Anterior cingulate cortex (tissue), 58 donors: ENCODE results near the gene PRAC1.
"Not testable (repeated sequence)": the region's sequence is repeated elsewhere in the genome, so short reads cannot be mapped to it uniquely, and the experiment has no call there.

Experiments
- DNase-seq, 58 donors: peaks; one replicate each; lab custom pipeline; 2025; lab: John Stamatoyannopoulos, UW

PRAC1 gene

DNA sequence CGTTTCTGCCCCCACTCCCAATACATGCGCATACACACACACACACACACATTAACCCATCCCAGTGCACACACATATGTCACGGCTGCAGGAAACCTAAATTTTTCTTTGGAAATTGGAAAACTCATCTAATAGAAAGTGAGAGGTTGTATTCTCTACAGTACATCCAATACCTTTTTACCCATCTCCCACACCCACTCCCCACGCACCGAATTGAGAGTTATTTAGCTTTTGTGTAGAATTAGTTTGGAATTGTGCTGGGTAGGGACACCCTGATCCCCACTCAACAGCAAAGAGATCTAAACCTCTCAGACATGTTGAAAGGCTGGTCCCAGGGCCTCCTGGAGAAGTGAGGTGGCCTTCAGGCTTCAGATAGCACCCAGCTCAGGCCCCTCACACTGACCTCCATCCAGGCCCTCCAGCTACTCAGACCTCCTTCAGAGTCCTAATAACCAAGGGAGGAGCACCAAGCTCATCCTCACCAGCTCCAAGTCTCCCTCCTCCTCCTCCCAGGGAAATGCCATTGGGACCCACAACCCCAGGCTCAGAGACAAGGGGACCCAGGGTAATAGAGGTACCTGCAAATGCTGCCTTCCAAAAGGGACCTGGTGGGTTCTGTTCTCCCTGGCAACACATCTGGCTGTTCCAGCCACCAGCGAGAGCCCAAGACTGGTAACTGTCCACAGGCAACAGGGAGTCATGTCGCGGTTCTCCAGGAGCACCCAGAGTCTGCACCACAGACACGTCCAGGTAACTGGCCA, 5.3 kb upstream of the PRAC1 start:
- no peak for DNase-seq

DNA sequence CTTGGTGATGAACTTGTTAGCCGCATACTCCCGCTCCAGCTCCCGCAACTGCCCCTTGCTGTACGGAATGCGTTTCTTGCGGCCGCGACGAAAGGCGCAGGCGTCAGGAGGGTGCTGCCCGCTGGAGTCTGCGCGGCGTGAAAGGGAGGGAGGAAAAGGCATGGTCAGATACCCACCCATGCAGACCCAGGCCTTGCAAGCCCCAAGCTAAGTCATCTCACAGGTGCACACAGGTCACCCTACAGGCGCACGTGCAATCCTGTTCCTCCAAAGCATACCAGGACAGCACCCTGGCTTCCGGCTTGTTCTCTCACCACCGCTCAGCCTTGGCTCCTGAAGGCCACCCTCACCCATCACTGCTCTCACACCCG, 4.6 kb upstream of the PRAC1 start:
- DNase-seq = no peak

DNA sequence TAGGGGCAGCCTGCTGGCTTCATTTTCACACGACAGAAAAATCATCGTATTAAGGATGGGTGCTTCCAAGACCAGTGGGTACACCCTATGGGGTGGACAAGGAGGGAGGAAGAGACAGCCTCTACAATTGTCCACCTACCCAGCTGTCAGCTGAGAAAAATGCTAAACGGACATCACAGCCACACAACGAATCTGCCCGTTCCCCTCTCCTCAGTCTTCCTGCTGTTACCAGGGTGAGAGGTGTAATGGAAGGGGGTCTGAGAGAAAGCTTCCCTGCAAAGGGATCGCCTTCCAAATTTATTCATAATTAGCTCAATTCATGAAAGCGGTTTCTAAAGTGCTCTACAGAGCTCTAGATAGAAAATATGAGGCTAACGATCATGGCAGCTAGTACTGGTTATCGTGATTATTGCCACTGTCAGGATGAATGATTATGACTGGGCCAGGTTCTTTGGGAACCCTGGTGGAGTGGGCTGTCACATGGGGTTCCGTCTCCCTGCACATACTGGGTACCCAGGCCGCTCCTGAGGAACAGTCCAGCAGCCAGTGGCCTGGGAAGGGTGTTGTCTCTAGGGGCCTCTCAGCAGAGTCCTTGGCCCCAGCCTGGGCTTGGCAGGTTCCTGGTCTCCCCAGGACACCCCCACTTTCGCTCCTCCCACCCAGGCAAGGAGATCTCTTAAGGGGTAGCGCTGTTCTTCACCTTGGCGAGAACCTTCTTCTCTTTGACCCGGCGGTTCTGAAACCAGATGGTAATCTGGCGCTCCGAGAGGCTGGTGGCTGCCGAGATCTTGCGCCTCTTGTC, 4.0 kb upstream of the PRAC1 start:
- DNase-seq = no peak

DNA sequence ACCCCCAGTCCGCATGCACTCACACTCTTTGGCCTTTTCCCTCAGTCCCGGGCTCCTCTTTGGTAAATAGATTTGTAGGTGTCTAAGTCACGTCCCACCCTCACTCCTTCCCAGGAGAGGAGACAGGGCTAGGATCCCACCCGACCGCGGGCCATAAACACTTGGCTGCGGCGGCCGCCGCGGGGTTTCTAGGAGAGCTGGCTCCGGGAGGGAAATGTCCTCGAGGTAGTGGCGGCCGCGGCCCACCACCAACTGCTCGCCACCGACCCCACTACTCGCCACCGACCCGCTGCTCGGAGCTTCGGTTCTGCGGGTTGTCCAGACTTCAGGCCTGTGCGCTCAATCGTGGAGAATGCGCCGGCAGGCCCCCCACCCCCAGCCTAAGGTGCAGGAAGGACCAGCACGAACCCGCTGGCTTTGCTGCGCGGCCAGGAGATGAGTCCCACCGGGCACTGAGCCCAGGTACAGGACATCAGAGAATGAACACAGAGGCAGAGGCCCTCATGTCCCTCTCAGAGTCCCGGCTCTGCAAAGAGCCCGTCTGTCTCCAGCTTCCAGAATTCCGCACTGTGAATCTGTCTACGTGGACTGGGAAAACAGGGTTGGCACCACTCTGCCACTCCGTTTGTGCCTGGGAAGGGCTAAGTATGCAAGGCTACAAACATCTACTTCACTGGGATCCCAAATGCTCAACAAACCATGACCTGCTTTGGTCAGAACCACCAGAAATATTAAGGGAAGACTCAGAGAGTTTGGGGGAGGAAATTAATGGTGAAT, 3.2 kb upstream of the PRAC1 start:
- no peak for DNase-seq

DNA sequence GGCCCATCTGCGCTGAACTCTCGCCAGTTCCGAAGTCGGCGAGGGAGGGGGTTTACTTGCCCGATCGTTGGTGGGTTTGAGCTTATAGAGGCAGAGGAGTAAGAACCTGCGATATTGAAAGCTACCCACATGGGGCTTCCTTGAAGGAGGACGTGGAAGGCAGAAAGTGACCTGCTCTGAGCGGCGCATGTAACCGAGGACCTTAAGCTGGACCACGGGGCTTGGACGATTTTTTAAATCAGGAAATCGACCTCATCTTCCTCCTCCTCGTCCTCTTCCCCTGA, 2.6 kb upstream of the PRAC1 start:
- DNase-seq = no peak

DNA sequence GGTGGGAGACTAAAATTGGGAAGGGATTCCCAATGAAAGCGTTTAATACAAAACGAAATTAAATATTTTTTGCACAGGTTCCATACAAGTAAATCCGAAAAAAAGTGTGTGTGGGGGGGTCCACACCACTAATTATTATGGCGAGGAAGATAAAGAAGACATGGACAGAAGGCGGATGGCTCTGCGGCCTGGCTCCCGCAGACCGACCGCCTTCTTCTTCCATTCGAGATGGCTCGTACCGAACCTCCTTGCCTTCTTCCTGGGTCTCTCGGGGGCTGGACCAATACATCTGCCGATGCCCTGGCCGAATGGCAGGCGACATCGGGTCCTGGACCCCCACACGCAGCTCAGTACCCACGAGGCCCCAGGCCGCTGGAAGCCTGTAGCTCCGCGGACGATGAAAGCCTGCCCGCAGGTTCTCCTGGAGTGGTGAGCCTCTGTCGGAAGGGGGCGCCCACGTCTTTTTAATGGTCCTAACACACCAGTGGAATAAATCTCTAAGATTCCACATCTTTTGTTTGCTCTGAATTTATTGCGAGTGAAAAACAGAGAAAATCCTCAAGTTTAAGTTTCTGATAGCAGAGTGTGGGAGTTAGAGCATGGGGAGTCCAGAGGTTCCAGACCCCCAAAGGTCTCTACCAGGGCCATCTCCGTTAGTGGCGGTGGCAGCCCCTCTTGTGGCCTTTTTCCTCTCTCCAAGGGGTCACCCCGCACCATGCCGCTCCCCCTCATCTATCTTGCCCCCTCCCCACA, 2.1 kb upstream of the PRAC1 start:
- peak in 46 of 58 donors; percentile 1 to 73 (median 27) for DNase-seq

DNA sequence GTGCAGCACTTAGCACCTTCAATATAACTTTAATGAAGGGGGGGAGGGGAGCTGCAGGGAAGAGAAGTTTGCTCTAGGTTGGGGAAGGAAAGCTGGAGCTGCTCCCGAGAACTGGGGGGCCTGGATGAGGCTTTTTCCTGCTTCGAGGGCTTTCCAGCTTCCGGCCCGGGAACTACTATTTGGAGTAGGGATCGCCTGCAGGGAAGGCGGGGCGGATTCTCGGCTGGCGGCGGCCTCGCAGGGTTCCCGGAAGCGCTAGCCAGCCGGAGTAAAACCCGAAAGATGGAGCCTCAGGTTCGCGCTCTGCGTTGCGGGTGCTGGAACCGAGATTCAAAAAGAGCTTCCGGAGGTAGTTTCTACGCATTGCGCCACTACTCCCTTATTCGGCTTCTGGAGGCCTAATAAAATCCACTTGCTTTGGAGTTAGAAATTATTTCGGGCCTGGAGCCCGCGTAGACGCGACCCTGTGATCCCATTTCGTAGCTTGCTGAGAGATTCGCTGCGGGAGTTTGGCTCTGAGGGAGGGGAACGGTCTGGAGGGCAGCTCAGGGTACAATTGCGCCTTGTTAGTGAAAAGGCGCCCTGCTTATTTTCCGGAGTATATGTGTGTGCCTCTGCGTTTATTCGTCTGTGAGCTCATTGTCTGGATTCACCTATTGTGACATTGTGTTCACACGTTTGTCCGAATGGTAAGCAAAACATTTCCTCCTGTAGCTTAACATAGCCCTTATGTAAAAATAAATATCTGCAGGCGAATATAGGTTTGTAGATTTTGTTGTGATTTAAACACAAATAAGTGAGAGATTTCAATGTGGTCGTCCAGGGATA, 1.3 kb upstream of the PRAC1 start:
- no peak for DNase-seq

DNA sequence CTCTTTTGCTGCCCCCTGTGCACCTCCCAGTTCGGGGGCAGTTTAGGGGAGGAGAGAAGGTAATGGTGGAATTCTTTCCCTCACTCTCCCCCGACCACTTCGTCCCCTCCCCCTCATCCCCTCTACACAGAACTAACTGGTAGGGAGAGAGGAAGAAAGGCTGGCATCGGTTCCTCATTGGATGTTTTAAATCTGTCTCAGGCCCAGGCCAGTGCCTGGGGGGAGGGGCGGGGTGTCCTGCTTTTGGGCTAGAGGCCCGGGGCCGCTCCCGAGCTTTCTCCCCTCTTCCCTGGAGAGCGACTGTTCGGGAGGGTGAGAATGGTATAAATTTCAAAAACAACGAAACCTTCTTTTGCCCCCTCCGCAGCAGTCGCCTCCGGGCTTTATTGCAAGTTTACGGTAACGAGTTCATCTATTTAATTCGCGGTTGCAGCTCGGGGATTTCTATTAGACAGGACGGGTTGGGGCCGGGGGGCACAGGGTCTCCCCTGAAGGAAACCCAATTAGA, 651 bp upstream of the PRAC1 start, which contains the start of gene PRAC2:
PRAC2 (plus strand) TSS at position 271 of the 508 bp plus-strand sequence. CDS start 1,226 bp downstream, outside the sequence.
- DNase-seq = peak in 2 of 58 donors; percentile 2 to 5

DNA sequence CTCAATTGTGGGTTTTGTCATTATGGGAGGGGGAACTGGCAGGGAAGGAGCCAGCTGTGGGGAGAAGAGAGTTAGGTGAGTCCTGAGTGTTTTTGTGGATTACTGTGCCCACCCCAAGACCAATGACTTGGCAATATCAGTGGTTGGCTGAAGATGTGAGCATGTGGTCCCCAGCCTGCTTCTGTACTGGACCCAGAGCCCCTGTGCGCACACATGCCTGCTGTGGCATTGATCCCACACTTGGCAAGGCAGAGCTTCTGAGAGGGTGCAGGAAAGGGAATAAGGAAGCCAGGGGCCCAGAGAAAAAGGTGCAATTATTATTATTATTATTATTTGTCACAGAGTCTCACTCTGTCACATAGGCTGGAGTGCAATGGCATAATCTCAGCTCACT, 1.3 kb downstream of the PRAC1 start:
- no peak for DNase-seq

DNA sequence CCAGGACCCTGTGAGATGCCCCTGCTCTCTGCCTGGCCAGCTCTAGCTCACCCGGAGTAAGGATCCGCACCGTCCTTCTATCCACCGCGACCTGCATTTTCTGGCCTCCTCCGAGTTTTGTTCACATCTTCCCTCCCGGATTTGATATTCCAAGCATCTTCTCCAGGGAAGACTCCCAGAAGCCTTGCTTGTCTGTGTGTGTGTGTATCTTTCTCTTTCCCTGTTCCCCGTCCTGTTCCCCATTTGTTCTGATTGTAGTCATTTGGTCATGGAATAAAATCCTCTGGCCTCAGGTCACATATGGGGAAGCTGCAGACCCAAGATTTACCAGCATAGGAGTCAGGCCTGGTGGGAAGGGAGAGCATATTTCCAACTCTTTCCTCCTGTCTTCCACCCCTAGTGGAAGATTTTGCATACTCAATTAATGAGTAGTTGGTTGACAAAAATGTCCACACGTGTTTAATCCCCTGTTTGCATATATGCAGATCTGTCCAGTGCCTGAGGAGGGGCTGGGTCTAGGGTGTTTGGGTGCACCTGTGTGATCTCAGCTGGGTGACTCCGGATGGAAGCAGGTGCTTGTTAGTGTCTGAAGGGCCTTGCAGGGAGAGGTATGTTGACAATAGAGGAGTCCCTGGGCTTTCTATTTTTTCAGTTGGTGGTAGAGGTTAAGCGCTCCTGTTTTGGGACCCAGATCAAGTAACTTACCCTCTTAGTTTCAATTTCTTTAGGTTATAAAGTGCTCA, 1.9 kb downstream of the PRAC1 start:
- no peak for DNase-seq

DNA sequence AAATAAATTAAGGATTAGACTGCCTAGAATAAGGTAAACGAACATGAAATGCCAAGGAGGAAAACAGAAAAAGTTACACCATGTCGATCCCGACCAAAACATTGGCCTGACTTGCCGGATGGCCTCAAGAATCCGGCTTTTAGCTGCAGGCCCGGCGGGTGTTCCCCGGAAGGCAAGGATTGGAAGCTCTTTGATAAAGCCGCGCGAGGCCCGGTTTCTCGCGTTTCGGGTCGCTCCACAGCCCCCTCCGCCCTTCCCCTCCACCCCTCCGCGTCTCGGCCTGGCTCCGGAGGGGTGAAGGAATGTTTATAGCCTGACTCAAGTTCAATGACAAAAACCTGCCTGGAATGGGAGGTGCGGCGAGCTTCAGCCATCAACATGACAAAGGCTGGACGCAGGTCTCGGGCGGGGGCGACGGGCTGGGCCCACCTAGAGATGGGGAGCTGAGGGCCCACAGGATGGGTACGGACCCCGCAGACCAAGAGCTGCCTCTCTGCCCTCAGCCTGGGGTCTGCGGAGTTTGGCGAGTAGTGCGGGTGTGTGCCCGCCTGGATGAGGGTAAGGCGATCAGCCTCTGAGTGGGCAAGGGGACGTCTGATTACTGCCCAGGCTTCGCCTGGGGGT, 2.6 kb downstream of the PRAC1 start:
- DNase-seq = no peak

DNA sequence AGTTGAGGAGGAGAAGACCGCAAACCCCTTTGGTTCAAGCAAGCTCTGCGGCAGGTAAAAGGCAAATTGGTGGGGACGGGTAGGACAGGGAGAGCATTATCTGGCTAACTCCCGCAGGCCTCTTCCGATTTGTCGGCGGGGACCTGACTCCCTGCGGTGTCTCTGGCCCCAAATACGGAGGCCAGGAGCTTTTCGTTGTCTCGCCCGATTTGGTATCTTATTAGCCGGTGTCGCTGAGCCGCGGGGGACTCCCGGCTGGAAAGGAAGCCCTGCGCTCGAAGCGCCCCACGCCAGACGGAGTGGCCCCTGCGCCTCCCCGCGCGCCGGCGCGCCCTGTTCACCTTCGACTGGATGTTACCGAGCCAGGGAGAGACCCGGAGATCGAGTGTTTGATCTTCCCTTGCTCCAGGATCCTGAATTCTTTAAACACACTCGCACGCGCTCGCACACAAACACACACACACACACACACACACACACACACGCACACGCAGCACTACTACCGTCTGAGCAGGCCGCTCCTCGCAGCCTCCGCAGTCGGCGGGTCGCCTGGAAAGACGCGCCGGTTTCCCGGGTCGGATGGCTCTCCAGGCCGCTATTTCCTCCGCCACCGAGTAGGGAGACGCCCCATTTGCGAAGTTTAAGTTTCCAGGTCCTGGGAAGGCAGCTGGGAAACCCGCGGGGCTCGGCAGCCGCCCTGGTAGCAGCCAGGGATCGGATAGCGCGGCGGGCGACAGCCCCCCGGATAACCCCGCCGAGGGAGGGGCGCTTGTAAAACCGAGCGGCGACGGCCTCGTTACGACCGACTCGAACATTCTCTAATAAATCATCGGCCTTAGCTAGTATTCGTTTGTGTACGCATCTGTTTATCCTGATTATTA, 3.3 kb downstream of the PRAC1 start:
- no peak for DNase-seq

DNA sequence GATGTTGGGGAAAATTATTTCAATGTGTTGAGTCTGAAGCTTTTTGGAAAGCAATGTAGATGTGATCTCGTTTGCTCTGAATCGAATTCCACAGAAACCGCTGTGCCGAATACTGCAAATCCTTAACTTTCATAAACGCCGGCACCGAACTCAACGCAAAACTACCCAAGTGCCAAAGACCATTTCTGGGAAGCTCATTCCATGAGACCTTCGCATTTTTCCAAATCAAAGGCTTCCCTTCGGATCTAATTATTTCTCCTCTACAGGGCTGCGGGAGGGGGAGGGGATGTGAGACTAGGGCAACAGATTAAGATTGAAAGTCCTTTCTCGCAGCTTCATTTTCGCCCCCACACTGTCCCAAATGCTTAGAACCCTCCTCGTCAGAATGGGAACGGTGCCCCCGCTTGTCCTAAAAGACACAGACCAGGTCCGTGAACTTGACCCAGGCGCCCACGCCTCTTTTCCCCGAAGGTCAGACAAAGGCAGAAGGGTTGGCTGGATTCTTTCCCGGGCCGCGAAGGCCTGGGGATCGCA, 4.0 kb downstream of the PRAC1 start:
- no peak for DNase-seq

DNA sequence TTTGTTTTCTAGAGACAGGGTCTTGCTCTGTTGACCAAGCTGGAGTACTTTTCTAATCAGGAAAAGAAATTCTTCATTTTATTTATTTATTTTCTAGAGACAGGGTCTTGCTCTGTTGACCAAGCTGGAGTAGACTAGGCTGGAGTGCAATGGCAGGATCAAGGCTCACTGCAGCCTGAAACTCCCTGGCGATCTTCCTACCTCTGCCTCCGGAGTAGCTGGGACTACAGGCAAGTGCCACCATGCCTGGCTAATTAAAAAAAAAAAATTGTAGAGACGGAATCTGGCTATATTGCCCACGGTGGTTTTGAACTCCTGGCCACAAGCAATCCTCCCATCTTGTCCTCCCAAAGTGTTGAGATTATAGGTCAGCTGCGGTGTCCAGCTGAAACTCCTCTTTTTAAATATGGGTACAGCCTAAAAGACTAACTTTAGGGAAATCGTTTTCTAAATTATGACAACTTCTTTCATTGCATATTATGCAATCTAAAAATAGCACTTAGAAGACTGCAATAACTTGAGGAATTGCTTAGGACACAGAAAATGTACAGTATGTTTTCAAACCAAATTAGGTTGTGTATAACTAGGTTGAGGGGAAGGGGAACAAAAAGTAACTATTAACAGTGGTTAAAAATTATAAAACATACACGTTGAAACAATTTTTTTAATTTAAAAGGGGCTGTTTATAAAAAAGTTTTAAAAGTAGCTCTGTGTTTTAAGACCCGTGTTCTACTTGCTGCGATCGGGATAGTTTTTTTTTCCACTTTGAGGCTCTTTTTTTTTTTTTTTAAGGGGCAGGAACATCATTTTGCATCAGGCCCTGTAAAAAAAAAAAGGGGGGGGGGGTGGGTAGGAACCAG, 4.7 kb downstream of the PRAC1 start:
- DNase-seq = no peak

DNA sequence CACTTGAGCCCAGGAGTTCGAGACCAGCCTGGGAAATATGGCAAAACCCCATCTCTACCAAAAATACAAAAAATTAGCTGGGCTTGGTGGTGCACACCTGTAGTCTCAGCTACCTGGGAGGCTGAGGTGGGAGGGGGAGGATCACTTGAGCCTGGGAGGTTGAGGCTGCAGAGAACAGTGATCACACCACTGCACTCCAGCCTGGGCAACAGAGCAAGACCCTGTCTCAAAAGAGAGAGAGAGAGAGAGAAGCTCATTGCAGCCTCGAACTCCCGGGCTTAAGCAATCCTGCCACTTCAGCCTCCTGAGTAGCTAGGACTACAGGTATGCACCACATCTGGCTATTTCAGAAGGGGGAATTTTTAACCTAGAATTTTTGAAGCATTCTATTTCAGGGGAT, 5.8 kb downstream of the PRAC1 start:
- not testable (repeated sequence) for DNase-seq
